PC-3 (cell line): ENCODE data around the gene PHF1. TPM values are rescaled to one million over a fixed set of nuclear protein-coding genes. Genes with fewer than 3 reads are reported as not detected.

Experiments
- ATAC-seq: fragments of 200-7000 bp; cut with Tn5 transposase; 2 replicates; pipeline ENCODE4 v1.9.1; 2020; ENCODE audit warnings: mild to moderate bottlenecking, moderate library complexity
- BruUV-seq: library from RNA; stranded (reverse); fragments of 400-500 nt; replicated peaks from 2 replicates; lab custom pipeline; 2021; lab: Mats Ljungman, UMichigan
- CTCF ChIA-PET: fragments of 300-600 bp; sonication (Branson Sonifier 250); formaldehyde crosslinking; loops from one replicate; lab custom pipeline; 2022; ENCODE audit warnings: antibody characterized with exemption; lab: Charles Lee
- POLR2A ChIA-PET: fragments of 300-600 bp; sonication (Branson Sonifier 250); formaldehyde crosslinking; loops from one replicate; lab custom pipeline; 2022; ENCODE audit warnings: antibody characterized with exemption; ENCODE audit not compliant: unreplicated experiment; lab: Charles Lee
- DNase-seq: peaks from one replicate; pipeline ENCODE4 v3.0.0-alpha.2; 2015
- H2AFZ ChIP-seq: fragments of 300-600 bp; sonication (generic); 2 replicates; pipeline ENCODE4 v1.6.0; 2016; ENCODE audit warnings: antibody characterized with exemption, low read length
- H3F3A ChIP-seq: fragments of 300-600 bp; sonication (generic); one replicate; pipeline ENCODE4 v1.6.0; 2017; ENCODE audit warnings: antibody characterized with exemption, low read length, control low read depth, mild to moderate bottlenecking; ENCODE audit not compliant: unreplicated experiment
- H3K27ac ChIP-seq: fragments of 300-600 bp; sonication (generic); 2 replicates; pipeline ENCODE4 v1.5.1; 2016; ENCODE audit warnings: mild to moderate bottlenecking, low read length
- H3K27me3 ChIP-seq: fragments of 300-600 bp; sonication (generic); 2 replicates; pipeline ENCODE4 v1.6.1; 2016; ENCODE audit warnings: low read length, mixed read lengths
- H3K36me3 ChIP-seq: fragments of 300-600 bp; sonication (generic); 2 replicates; pipeline ENCODE4 v1.6.1; 2016; ENCODE audit warnings: low read depth, mixed run types, low read length, mixed read lengths
- H3K4me1 ChIP-seq: fragments of 300-600 bp; sonication (generic); 2 replicates; pipeline ENCODE4 v1.5.1; 2016; ENCODE audit warnings: low read length; ENCODE audit not compliant: insufficient read depth
- H3K4me2 ChIP-seq: fragments of 300-600 bp; sonication (generic); 2 replicates; pipeline ENCODE4 v1.6.0; 2016; ENCODE audit warnings: low read length
- H3K4me3 ChIP-seq: fragments of 300-600 bp; sonication (generic); 2 replicates; pipeline ENCODE4 v1.5.1; 2016; ENCODE audit warnings: mild to moderate bottlenecking, low read length, mixed read lengths
- H3K79me2 ChIP-seq: fragments of 300-600 bp; sonication (generic); 2 replicates; pipeline ENCODE4 v1.6.1; 2017; ENCODE audit warnings: low read length, mixed read lengths
- H3K9ac ChIP-seq: fragments of 300-600 bp; sonication (generic); 2 replicates; pipeline ENCODE4 v1.6.0; 2016; ENCODE audit warnings: mild to moderate bottlenecking, low read length
- H3K9me2 ChIP-seq: fragments of 300-600 bp; sonication (generic); replicated peaks from 2 replicates; pipeline ENCODE4 v1.6.1; 2016; ENCODE audit warnings: mixed run types, low read length, mixed read lengths
- H3K9me3 ChIP-seq: fragments of 300-600 bp; sonication (generic); 2 replicates; pipeline ENCODE4 v1.6.1; 2016; ENCODE audit warnings: low read length, mixed read lengths
- H4K20me1 ChIP-seq: fragments of 300-600 bp; sonication (generic); 2 replicates; pipeline ENCODE4 v1.6.1; 2016; ENCODE audit warnings: low read length, mixed read lengths
- EZH2 ChIP-seq: fragments of 300-600 bp; sonication (generic); IDR thresholded peaks from one replicate; pipeline ENCODE4 v1.6.1; 2017; ENCODE audit warnings: antibody characterized with exemption, mild to moderate bottlenecking, low read length; ENCODE audit not compliant: unreplicated experiment
- EZH2phosphoT487 ChIP-seq: fragments of 300-600 bp; sonication (generic); IDR thresholded peaks from 2 replicates; pipeline ENCODE4 v1.6.1; 2018; ENCODE audit warnings: mild to moderate bottlenecking, antibody characterized with exemption, low read length, borderline replicate concordance
- intact Hi-C: fragments of 100-400 bp; cut with micrococcal nuclease; formaldehyde crosslinking; loops from 2 replicates; pipeline ENCODE4 v1.9.0; 2023
- total RNA-seq: library from RNA; depleted of rRNA; stranded (reverse); fragments of >200 nt; gene quantifications from 2 replicates; pipeline ENCODE4 v1.2.3, GENCODE V29; 2014
- TF ChIP-seq, protein P1 (sequence below): fragments of 300-600 bp; sonication (generic); conservative IDR thresholded peaks from 2 replicates; pipeline ENCODE4 v1.5.1; 2017; ENCODE audit warnings: antibody characterized with exemption, low read depth, mild to moderate bottlenecking, low read length

Gene PHF1
- total RNA-seq, 1 experiment from 2014 or later: 36.6 TPM

DNA sequence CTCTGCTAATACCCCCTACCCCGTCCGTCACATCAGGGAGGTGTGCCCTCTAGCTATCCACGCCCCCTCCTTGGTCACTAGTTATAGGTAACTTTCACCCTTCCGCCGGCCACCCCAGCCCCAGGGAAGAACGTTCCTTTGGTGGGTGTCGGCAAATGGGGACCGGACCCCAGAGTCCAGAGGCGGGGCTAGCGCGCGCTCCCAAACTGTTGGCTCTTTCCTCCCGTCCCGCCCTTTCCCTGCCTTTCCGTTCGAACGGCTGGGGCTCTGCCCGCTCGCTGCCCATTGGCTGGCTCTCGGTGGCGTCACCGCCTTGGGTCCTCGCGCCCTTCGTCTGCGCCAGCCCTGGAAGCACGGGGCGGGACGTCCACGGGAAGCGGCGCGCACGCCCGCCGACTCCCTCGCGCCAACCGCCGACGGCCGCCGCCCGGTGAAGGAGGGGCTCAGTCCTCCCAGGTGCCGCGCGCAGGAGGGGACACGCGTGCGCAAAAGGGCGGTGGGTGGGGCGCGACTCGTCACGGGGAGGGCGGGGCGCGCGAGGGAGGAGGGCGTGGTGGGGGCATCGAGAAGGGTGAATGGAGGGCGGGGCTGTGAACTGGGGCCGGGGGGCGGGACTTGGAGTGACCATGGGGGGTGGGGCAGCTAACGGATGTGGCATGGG lies 634 bp upstream of the PHF1 start:
- Histone ChIP-seq H2AFZ (peak overlapping the region; percentile 83), H3K9me2 (no peaks in the 10 kb centered on the region), H3K27ac (peak overlapping the region; percentile 71), H3F3A (peaks cover 16% of the 10 kb centered on the region), H4K20me1 (no peaks in the 10 kb centered on the region), H3K79me2 (peaks cover 9% of the 10 kb centered on the region), H3K4me2 (peak overlapping the region; percentile 80), H3K4me1 (peaks cover 9% of the 10 kb centered on the region; the same call in 1 of the 2 replicates), H3K9me3 (no peaks in the 10 kb centered on the region), H3K27me3 (no peaks in the 10 kb centered on the region), H3K4me3 (peak overlapping the region; percentile 91), H3K36me3 (peaks cover 42% of the 10 kb centered on the region; the same call in 1 of the 2 replicates), H3K9ac (peak overlapping the region; percentile 80)
- peak; percentile 93 for ATAC-seq
- intact Hi-C loops: loop anchor here (1.0 to 10.0 kb wide), 3 partner anchors 8 to 205 kb away; partner anchors contain the start of genes CUTA, HSD17B8, KIFC1 and RING1
- CTCF ChIA-PET: interaction anchor here (0.5 to 0.6 kb wide), 3 partner anchors 20 to 395 kb away, joined by 3 to 4 read pairs (median 4); no protein-coding TSS in a partner anchor
- TF ChIP-seq, protein P1, sequence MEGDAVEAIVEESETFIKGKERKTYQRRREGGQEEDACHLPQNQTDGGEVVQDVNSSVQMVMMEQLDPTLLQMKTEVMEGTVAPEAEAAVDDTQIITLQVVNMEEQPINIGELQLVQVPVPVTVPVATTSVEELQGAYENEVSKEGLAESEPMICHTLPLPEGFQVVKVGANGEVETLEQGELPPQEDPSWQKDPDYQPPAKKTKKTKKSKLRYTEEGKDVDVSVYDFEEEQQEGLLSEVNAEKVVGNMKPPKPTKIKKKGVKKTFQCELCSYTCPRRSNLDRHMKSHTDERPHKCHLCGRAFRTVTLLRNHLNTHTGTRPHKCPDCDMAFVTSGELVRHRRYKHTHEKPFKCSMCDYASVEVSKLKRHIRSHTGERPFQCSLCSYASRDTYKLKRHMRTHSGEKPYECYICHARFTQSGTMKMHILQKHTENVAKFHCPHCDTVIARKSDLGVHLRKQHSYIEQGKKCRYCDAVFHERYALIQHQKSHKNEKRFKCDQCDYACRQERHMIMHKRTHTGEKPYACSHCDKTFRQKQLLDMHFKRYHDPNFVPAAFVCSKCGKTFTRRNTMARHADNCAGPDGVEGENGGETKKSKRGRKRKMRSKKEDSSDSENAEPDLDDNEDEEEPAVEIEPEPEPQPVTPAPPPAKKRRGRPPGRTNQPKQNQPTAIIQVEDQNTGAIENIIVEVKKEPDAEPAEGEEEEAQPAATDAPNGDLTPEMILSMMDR: no peak
- TF ChIP-seq EZH2phosphoT487: no peak
- POLR2A ChIA-PET: interaction anchor here (0.6 kb wide), 1 partner anchor 1847 kb away, joined by 3 read pairs; no protein-coding TSS in a partner anchor
- DNase-seq: peak; percentile 98
- BruUV-seq: no TSS peak

DNA sequence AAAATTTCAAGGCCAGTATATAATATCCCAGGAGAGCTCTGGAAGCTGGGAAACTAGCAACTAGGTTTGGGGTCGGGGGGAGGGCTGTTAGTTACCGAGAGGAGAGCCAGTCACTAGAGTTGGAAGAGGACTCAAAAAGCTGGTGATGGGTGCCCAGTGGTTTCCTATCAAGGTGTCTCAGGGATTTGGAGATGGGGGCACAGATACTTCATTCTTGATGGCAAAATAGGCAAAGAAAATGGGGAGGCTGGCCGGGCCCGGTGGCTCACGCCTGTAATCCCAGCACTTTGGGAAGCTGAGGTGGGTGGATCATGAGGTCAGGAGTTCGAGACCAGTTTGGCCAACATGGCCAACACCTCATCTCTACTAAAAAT lies 805 bp downstream of the PHF1 start:
- Histone ChIP-seq H3K9me2 (no peaks in the 10 kb centered on the region), H3K4me2 (peak overlapping the region; percentile 93), H2AFZ (no peak overlapping the region), H3K27me3 (no peaks in the 10 kb centered on the region), H3K9me3 (no peaks in the 10 kb centered on the region), H3K9ac (peak overlapping the region; percentile 80), H3K27ac (no peak overlapping the region), H3K4me1 (peaks cover 19% of the 10 kb centered on the region), H4K20me1 (no peaks in the 10 kb centered on the region), H3K4me3 (peak overlapping the region; percentile 91), H3K79me2 (peaks cover 23% of the 10 kb centered on the region), H3F3A (peaks cover 15% of the 10 kb centered on the region), H3K36me3 (peaks cover 36% of the 10 kb centered on the region; the same call in 1 of the 2 replicates)
- DNase-seq: no peak
- ATAC-seq: no peak
- intact Hi-C loops: loop anchor here (10.0 kb wide), 1 partner anchor 207 kb away; the partner anchor contains the start of genes HSD17B8, RING1, RXRB and SLC39A7
- CTCF ChIA-PET: no interaction called here
- TF ChIP-seq EZH2 (no peak), EZH2phosphoT487 (no peak)
- TF ChIP-seq, protein P1: no peak
- POLR2A ChIA-PET: interaction anchor here (0.6 kb wide), 2 partner anchors 42 to 440 kb away, joined by 3 to 9 read pairs; partner anchors contain the start of gene ZBTB9
- no TSS peak for BruUV-seq
